Epithelial cell of proximal tubule (primary cell): ENCODE measurements around the gene PAK5. TPM values are rescaled to one million over a fixed set of nuclear protein-coding genes. Genes with fewer than 3 reads are reported as not detected.
A peak's percentile ranks its signal among the peaks of the same experiment; 100 is the strongest.

Experiments
- DNase-seq: peaks from one replicate; pipeline ENCODE4 v3.0.0-alpha.2; 2011; ENCODE audit warnings: low read depth
- H3K4me3 ChIP-seq: 2 replicates; pipeline ENCODE4 v1.5.1; 2011; ENCODE audit warnings: low read depth, mild to moderate bottlenecking, low read length
- CTCF ChIP-seq: conservative IDR thresholded peaks from 2 replicates; pipeline ENCODE4 v1.5.1; 2012; ENCODE audit warnings: low read depth, mild to moderate bottlenecking, low read length
- total RNA-seq: library from RNA; depleted of rRNA; stranded (reverse); fragments of >200 nt; gene quantifications from 2 replicates; pipeline ENCODE4 v1.2.3, GENCODE V29; 2015

Gene PAK5
- total RNA-seq, 1 donor from 2014 or later: not detected

GRCh38 chr20:9617940-9618339, 220.9 kb downstream of the PAK5 start:
- no peak for DNase-seq
- H3K4me3 ChIP-seq: no peak overlapping the region

GRCh38 chr20:9616833-9617461, 221.9 kb downstream of the PAK5 start:
- no peak overlapping the region for H3K4me3 ChIP-seq
- no peak for DNase-seq
- TF ChIP-seq CTCF: peak; percentile 74

More at GRCh38 chr20:9617940-9618339, 220.9 kb downstream of the PAK5 start:
- peak; percentile 53 for TF ChIP-seq CTCF

GRCh38 chr20:9616455-9616805, 222.4 kb downstream of the PAK5 start:
- TF ChIP-seq CTCF: no peak
- H3K4me3 ChIP-seq: no peak overlapping the region
- no peak for DNase-seq

- no peak for TF ChIP-seq CTCF
- no peak for DNase-seq
- H3K4me3 ChIP-seq: no peak overlapping the region
Observed at GRCh38 chr20:9615766-9616454, 223.0 kb downstream of the PAK5 start.

- no peak overlapping the region for H3K4me3 ChIP-seq
- TF ChIP-seq CTCF: no peak
- DNase-seq: no peak
Observed at GRCh38 chr20:9615118-9615517, 223.8 kb downstream of the PAK5 start.

- DNase-seq: no peak
- no peak overlapping the region for H3K4me3 ChIP-seq
- TF ChIP-seq CTCF: no peak
Observed at GRCh38 chr20:9613871-9614270, 225.0 kb downstream of the PAK5 start.

GRCh38 chr20:9611921-9612320, 227.0 kb downstream of the PAK5 start:
- no peak for TF ChIP-seq CTCF
- DNase-seq: no peak
- no peak overlapping the region for H3K4me3 ChIP-seq
